Pancreas (tissue), 10 donors: Measurements from ENCODE around the gene POLN. TPM values are rescaled to one million over a fixed set of nuclear protein-coding genes. Genes with fewer than 3 reads are reported as not detected.

ENCODE experiments used
- ATAC-seq, 4 donors: fragments of 200-7000 bp; cut with Tn5 transposase; one replicate each; pipeline versions ENCODE4 v1.8.0 to v1.9.1; 2020; ENCODE audit warnings: mild to moderate bottlenecking in 4 of 4, moderate library complexity in 4 of 4
- DNase-seq, 6 donors: peaks; one replicate each; pipeline ENCODE4 v3.0.0-alpha.2; 2020
- FAIRE-seq: peaks from 2 replicates; lab custom pipeline; 2012; peaks lifted over from hg19 to GRCh38; lab: Jason Lieb, UNC
- H3K27ac ChIP-seq, 4 donors: fragments of 200-600 bp; sonication (generic); 1 replicate in 3 of 4; 2 replicates in 1 of 4; pipeline versions ENCODE4 v1.5.0 to v1.8.0; 2020
- H3K27me3 ChIP-seq, 4 donors: fragments of 200-600 bp; one replicate each; pipeline ENCODE4 v1.8.0; 2021
- H3K36me3 ChIP-seq, 3 donors: fragments of 200-600 bp; sonication (generic) in 1 of 3; one replicate each; pipeline versions ENCODE4 v1.5.0 to v1.8.0; 2020 to 2021
- H3K4me1 ChIP-seq, 3 donors: fragments of 200-600 bp; one replicate each; pipeline ENCODE4 v1.8.0; 2021
- H3K4me3 ChIP-seq, 4 donors: fragments of 200-600 bp; sonication (generic) in 2 of 4; one replicate each; pipeline versions ENCODE4 v1.5.0 to v1.8.0; 2020 to 2021
- H3K9me3 ChIP-seq, 4 donors: fragments of 200-600 bp; one replicate each; pipeline ENCODE4 v1.8.0; 2021
- WGBS, 2 donors: extraction: QIAGEN DNeasy Blood & Tissue Kit; methylation state at CpG; one replicate each; pipeline ENCODE4 v1.1.7; 2013; 5-methylcytosine and 5-hydroxymethylcytosine counted together
- intact Hi-C, 3 donors: fragments of 100-400 bp; cut with DNase I; formaldehyde crosslinking; loops; one replicate each; pipeline versions ENCODE4 v1.11.1 to v1.14.2; 2022
- polyA plus RNA-seq, 2 donors: library from polyadenylated mRNA; stranded (reverse); fragments of 200-250 nt; gene quantifications; one replicate each; pipeline ENCODE4 v1.2.3, GENCODE V29; 2013
- total RNA-seq, 6 donors: library from RNA; stranded (reverse); fragmentation: NEBNext Ultra II Directional in 4 of 6; extraction: Animal tissue kit (Norgen Biotek cat#: 25700) in 4 of 6; gene quantifications; one replicate each; pipeline versions ENCODE4 v1.2.1 to v1.2.4, GENCODE V29; 2021 to 2023
- TF ChIP-seq, protein P1 (sequence below), 4 donors: fragments of 200-600 bp; sonication (generic) in 3 of 4; IDR thresholded peaks; one replicate each; pipeline versions ENCODE4 v1.5.0 to v1.8.0; 2021; ENCODE audit warnings: antibody characterized with exemption in 4 of 4
- donor health status: healthy with polysubstance abuse.
- donor health status: DM: no; HTN: no; CAD: no; lungs with moderate emphysema.
- donor health status: DM: no; HTN: no; CAD: no.
- donor health status: control.
- donor health status: control.
- donor health status: Bipolar disorder and iron deficiency.
- donor health status: DM: yes; HTN: yes; CAD: no.
- donor health status: DM: no; HTN: no; CAD: no.
- donor health status: DM: no; HTN: no; CAD: no.
- donor health status: DM: yes; HTN: yes; CAD: no.

The POLN gene
- total and polyA plus RNA-seq, 8 donors = 0.95 to 3.6 (median 1.9) TPM

DNA sequence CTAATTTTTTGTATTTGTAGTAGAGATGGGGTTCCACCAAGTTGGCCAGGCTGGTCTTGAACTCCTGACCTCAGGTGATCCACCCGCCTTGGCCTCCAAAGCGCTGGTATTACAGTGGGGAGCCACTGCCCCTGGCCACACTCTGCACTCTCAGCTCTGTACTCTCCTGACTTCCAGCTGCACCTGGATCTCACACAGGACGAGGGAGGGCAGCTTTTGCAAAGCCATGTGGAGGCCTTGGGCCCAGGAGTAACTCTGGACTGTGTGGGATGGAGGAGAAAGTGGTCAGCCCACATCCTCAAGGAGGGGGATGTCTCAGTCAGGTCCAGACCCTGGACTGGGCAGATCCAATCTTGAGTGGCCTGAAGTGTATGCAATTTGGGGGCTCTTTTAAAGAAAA, 159.8 kb downstream of the POLN start:
- H3K4me1 ChIP-seq = no peaks in the 10 kb centered on the region
- no peak for ATAC-seq
- no peak overlapping the region for H3K27ac ChIP-seq
- no peak for DNase-seq
- no peak for FAIRE-seq
- no peaks in the 10 kb centered on the region for H3K36me3 ChIP-seq
- no peaks in the 10 kb centered on the region for H3K27me3 ChIP-seq
- H3K4me3 ChIP-seq = no peak overlapping the region
- H3K9me3 ChIP-seq = no peaks in the 10 kb centered on the region
- WGBS, 2 donors = 85 to 91% methylated on average over 3 of the region's 3 CpGs
- TF ChIP-seq, protein P1, sequence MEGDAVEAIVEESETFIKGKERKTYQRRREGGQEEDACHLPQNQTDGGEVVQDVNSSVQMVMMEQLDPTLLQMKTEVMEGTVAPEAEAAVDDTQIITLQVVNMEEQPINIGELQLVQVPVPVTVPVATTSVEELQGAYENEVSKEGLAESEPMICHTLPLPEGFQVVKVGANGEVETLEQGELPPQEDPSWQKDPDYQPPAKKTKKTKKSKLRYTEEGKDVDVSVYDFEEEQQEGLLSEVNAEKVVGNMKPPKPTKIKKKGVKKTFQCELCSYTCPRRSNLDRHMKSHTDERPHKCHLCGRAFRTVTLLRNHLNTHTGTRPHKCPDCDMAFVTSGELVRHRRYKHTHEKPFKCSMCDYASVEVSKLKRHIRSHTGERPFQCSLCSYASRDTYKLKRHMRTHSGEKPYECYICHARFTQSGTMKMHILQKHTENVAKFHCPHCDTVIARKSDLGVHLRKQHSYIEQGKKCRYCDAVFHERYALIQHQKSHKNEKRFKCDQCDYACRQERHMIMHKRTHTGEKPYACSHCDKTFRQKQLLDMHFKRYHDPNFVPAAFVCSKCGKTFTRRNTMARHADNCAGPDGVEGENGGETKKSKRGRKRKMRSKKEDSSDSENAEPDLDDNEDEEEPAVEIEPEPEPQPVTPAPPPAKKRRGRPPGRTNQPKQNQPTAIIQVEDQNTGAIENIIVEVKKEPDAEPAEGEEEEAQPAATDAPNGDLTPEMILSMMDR (IDR thresholded peaks at IDR 0.05) = no peak
- intact Hi-C loops = no loop called here

DNA sequence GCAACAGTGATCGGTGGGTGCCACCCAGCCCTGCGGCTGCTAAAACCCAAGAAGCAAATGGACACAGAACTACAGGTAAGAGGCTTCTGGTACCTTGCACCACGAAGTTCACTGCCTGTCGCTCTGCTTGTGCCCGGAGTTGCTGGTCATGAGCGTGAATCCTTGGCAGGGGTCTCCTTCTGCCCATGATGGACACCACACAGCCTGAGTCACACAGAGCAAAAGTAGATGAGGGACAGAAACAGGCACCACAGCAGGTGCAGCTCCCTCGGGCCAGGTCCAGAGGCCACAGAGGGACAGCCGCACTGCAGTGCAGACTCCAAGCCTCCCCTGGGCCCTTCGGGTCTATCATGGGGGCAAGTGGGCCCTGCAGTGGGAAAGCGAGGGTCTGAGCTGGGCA, 160.4 kb downstream of the POLN start:
- TF ChIP-seq, protein P1 (IDR thresholded peaks at IDR 0.05) = no peak
- Histone ChIP-seq H3K27me3 (no peaks in the 10 kb centered on the region), H3K36me3 (no peaks in the 10 kb centered on the region), H3K4me3 (no peak overlapping the region), H3K27ac (no peak overlapping the region), H3K9me3 (no peaks in the 10 kb centered on the region), H3K4me1 (no peaks in the 10 kb centered on the region)
- DNase-seq (peak in 2 of 6 donors; percentile 2 to 19), ATAC-seq (no peak), FAIRE-seq (no peak)
- intact Hi-C loops = no loop called here
- 90 to 95% methylated on average over 10 of the region's 10 CpGs for WGBS, 2 donors

DNA sequence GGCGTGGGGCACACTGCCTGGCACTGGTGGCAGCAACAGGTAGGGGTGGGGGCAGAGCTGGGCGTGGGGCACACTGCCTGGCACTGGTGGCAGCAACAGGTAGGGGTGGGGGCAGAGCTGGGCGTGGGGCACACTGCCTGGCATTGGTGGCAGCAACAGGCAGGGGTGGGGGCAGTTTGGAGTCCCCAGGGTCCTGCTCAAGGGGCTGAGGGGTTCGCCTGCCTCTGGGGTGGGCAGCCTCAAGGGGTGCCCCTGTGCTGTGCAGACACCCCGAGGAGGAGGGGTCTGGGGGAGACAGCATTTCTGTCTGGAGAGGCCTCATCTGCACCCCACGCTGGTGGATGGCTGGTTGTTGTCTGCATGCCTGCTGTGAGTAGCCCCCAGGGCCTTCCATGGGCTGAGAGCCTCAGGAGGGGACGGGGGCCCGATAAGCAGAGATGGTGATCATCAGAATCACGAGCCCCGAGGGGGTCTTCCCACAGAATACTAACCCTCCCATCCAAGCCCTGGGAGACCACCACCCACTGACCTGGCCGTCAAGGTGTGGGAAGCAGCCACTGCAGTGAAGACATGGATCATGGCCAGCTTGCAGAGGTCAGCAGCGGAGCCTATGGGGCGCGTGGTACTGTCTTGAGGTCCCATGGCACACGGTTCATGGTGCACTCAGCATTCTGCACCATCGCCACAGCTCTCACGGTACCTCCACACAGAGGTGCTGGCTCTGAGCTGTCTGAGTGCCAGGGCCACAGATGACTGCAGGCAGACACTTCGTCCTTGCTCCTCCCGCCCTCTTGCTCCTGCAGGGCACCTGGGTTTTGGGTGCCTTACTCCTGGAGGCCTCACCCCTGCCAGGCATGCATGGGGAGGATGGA, 161.3 kb downstream of the POLN start:
- Histone ChIP-seq H3K36me3 (no peaks in the 10 kb centered on the region), H3K27me3 (no peaks in the 10 kb centered on the region), H3K9me3 (no peaks in the 10 kb centered on the region), H3K27ac (no peak overlapping the region), H3K4me1 (no peaks in the 10 kb centered on the region), H3K4me3 (no peak overlapping the region)
- FAIRE-seq (no peak), DNase-seq (peak in 3 of 6 donors; percentile 7 to 30 (median 11)), ATAC-seq (no peak)
- intact Hi-C loops = no loop called here
- TF ChIP-seq, protein P1 (IDR thresholded peaks at IDR 0.05) = no peak
- WGBS, 2 donors = 88 to 90% methylated on average over 19 of the region's 19 CpGs

DNA sequence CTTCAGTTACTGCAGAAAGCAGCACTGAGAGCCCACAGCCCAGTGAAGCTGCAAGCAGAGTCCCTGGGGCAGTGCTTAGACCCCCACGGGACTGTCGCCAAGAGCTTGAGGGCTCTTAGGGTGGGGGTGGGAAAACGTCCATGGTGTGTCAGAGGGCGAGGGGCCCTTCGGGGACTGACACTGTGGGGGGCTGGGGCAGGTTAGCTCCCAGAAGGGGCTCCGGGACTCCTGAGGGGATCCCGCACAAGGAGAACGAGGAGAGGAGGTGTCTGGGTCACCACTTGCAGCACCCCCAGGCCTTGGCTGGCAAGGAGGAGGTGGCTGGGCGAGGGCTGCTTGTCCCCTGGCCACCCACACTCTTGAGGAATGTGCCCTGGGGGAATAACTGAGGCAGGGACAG, 162.0 kb downstream of the POLN start:
- H3K4me3 ChIP-seq = no peak overlapping the region
- no peaks in the 10 kb centered on the region for H3K4me1 ChIP-seq
- DNase-seq (peak in 2 of 6 donors; percentile 7 to 30), ATAC-seq (no peak), FAIRE-seq (no peak)
- intact Hi-C loops = no loop called here
- H3K27ac ChIP-seq = no peak overlapping the region
- TF ChIP-seq, protein P1 (IDR thresholded peaks at IDR 0.05) = no peak
- H3K27me3 ChIP-seq = no peaks in the 10 kb centered on the region
- H3K9me3 ChIP-seq = no peaks in the 10 kb centered on the region
- WGBS, 2 donors = 88 to 94% methylated on average over 9 of the region's 9 CpGs
- H3K36me3 ChIP-seq = no peaks in the 10 kb centered on the region

DNA sequence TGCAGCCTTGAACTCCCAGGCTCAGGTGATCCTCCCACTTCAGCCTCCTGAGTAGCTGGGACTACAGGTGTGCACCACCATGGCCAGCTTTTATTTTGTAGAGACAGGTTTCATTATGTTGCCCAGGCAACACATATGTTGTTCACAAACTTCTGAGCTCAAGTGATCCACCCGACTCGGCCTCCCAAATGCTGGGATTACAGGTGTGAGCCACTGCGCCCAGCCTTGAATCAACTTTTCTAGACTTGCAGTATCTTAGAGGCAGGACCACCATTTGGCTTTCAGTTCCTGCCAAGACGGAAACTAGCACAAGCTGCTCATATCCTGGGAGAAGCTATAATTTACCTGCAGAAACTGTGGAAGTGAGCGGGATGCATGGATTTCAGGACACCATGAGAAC, 162.9 kb downstream of the POLN start:
- DNase-seq = peak in 2 of 6 donors; percentile 1 to 4
- no peak for FAIRE-seq

More for the DNA sequence above, 162.9 kb downstream of the POLN start:
- Histone ChIP-seq H3K36me3 (no peaks in the 10 kb centered on the region), H3K4me3 (no peak overlapping the region), H3K27me3 (no peaks in the 10 kb centered on the region), H3K9me3 (no peaks in the 10 kb centered on the region), H3K27ac (no peak overlapping the region), H3K4me1 (no peaks in the 10 kb centered on the region)
- no peak for ATAC-seq
- TF ChIP-seq, protein P1 (IDR thresholded peaks at IDR 0.05) = no peak
- WGBS, 2 donors = 96 to 99% methylated on average over 5 of the region's 5 CpGs
- intact Hi-C loops = no loop called here
